ENCODE measurements around the gene USH2A.

Gene USH2A

DNA sequence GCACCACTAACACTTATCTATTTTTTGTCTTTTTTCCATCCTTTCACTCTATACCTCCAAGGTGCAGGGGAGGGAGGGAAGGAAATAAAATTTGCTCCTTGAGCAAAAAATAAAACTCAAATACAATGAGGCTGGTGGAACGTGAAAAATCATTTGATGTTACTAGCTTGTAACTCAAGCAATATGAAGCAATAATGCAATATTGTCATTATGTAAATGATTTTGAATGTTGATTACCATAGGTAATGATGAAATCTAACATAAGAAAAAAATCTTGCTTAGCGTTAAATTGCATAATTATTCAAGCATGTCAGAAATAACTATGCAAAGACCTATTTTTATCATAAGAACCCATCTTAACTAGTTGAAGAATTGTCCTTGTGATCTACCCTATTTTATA is 578.5 kb downstream of the USH2A start:
- no peak for DNase-seq (ENCODE audit: extremely low spot score)
- TF ChIP-seq, protein P1, sequence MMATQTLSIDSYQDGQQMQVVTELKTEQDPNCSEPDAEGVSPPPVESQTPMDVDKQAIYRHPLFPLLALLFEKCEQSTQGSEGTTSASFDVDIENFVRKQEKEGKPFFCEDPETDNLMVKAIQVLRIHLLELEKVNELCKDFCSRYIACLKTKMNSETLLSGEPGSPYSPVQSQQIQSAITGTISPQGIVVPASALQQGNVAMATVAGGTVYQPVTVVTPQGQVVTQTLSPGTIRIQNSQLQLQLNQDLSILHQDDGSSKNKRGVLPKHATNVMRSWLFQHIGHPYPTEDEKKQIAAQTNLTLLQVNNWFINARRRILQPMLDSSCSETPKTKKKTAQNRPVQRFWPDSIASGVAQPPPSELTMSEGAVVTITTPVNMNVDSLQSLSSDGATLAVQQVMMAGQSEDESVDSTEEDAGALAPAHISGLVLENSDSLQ (IDR thresholded peaks at IDR 0.05), result no peak
- TF ChIP-seq ELF4 (IDR thresholded peaks at IDR 0.05), result no peak
- TF ChIP-seq BHLHE40 (IDR thresholded peaks at IDR 0.05; ENCODE audit: borderline replicate concordance), result no peak
- no peak for TF ChIP-seq L3MBTL2 (conservative IDR thresholded peaks at IDR 0.05)
- TF ChIP-seq ARNT (IDR thresholded peaks at IDR 0.05), result no peak
- no peak for TF ChIP-seq FOXM1 (IDR thresholded peaks at IDR 0.05; ENCODE audit: borderline replicate concordance)
- no peak for TF ChIP-seq SP1 (IDR thresholded peaks at IDR 0.05)
- TF ChIP-seq SUZ12 (IDR thresholded peaks at IDR 0.05), result no peak
- no peak for TF ChIP-seq HDGF (IDR thresholded peaks at IDR 0.05; ENCODE audit: borderline replicate concordance)
- no peak for TF ChIP-seq LEF1 (IDR thresholded peaks at IDR 0.05; ENCODE audit: borderline replicate concordance)
- no peak for TF ChIP-seq FOXA1 (IDR thresholded peaks at IDR 0.05)
- TF ChIP-seq CTBP1 (IDR thresholded peaks at IDR 0.05; ENCODE audit: borderline replicate concordance), result no peak
- ChIA-PET CTCF (no interaction called here), POLR2A (no interaction called here)

DNA sequence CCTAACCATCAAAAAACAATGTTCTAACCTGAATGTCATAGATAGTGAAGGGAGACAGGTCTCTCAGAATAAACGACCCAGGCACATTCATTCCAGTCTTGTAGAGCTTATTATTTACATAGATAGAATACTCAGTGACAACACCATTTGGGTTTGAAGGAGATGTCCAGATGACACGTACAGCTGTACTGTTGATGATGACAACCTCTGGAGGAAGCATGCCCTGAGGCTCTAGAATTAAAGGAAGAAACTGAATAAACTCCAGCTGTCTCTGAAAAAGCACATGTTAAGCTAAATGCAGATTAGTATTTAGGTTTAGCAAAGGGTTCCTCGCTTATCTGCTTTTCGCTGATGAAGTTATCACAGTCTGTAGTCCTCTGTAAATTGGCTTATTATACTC is 579.0 kb downstream of the USH2A start:
- ChIA-PET CTCF (no interaction called here), POLR2A (no interaction called here)
- DNase-seq (ENCODE audit: extremely low spot score), result no peak
- TF ChIP-seq FOXK2 (IDR thresholded peaks at IDR 0.05) (no peak), HDGF (IDR thresholded peaks at IDR 0.05; ENCODE audit: borderline replicate concordance) (no peak), CTBP1 (IDR thresholded peaks at IDR 0.05; ENCODE audit: borderline replicate concordance) (no peak), FOXA1 (IDR thresholded peaks at IDR 0.05) (no peak), L3MBTL2 (conservative IDR thresholded peaks at IDR 0.05) (no peak), LEF1 (IDR thresholded peaks at IDR 0.05; ENCODE audit: borderline replicate concordance) (no peak), FOXM1 (IDR thresholded peaks at IDR 0.05; ENCODE audit: borderline replicate concordance) (no peak), ARNT (IDR thresholded peaks at IDR 0.05) (no peak), SUZ12 (IDR thresholded peaks at IDR 0.05) (no peak), ELF4 (IDR thresholded peaks at IDR 0.05) (no peak), BHLHE40 (IDR thresholded peaks at IDR 0.05; ENCODE audit: borderline replicate concordance) (no peak)

DNA sequence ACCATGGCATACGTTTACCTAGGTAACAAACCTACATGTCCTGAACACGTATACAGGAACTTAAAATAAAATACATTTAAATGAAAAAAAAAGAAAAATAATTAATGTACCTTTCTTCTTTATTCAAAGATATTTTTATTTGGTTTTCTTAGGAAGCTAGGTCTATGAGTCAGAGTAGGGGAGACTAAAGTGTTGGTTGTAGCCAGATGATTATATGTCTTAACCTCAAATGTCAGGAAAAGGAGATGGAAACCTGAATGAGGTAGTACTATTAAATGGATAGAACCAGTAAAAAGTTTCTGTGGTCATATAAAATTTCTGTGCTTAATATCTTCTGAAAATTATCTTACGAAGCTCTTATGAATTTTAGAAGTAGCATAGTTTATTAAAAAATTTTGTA is 580.3 kb downstream of the USH2A start:
- DNase-seq (ENCODE audit: extremely low spot score), result no peak
- TF ChIP-seq FOXM1 (IDR thresholded peaks at IDR 0.05; ENCODE audit: borderline replicate concordance) (no peak), TARDBP (IDR thresholded peaks at IDR 0.05) (no peak), L3MBTL2 (conservative IDR thresholded peaks at IDR 0.05) (no peak), LEF1 (IDR thresholded peaks at IDR 0.05; ENCODE audit: borderline replicate concordance) (no peak), CTBP1 (IDR thresholded peaks at IDR 0.05; ENCODE audit: borderline replicate concordance) (no peak), BHLHE40 (IDR thresholded peaks at IDR 0.05; ENCODE audit: borderline replicate concordance) (no peak), NFRKB (IDR thresholded peaks at IDR 0.05) (no peak), ELF4 (IDR thresholded peaks at IDR 0.05) (no peak), SUZ12 (IDR thresholded peaks at IDR 0.05) (no peak), HDGF (IDR thresholded peaks at IDR 0.05; ENCODE audit: borderline replicate concordance) (no peak), ARNT (IDR thresholded peaks at IDR 0.05) (no peak), ZNF384 (IDR thresholded peaks at IDR 0.05) (no peak), SP1 (IDR thresholded peaks at IDR 0.05) (no peak), FOXA1 (IDR thresholded peaks at IDR 0.05) (no peak), FOXK2 (IDR thresholded peaks at IDR 0.05) (no peak)
- TF ChIP-seq, protein P1 (IDR thresholded peaks at IDR 0.05), result no peak
- ChIA-PET POLR2A (no interaction called here), CTCF (no interaction called here)

- TF ChIP-seq NFRKB (IDR thresholded peaks at IDR 0.05) (no peak), FOXM1 (IDR thresholded peaks at IDR 0.05; ENCODE audit: borderline replicate concordance) (no peak), TARDBP (IDR thresholded peaks at IDR 0.05) (no peak), ELF4 (IDR thresholded peaks at IDR 0.05) (no peak), ARNT (IDR thresholded peaks at IDR 0.05) (no peak), SP1 (IDR thresholded peaks at IDR 0.05) (no peak), FOXA1 (IDR thresholded peaks at IDR 0.05) (no peak), FOXK2 (IDR thresholded peaks at IDR 0.05) (no peak), L3MBTL2 (conservative IDR thresholded peaks at IDR 0.05) (no peak), BHLHE40 (IDR thresholded peaks at IDR 0.05; ENCODE audit: borderline replicate concordance) (no peak), HDGF (IDR thresholded peaks at IDR 0.05; ENCODE audit: borderline replicate concordance) (no peak), SUZ12 (IDR thresholded peaks at IDR 0.05) (no peak), ZNF384 (IDR thresholded peaks at IDR 0.05) (no peak), CTBP1 (IDR thresholded peaks at IDR 0.05; ENCODE audit: borderline replicate concordance) (no peak), LEF1 (IDR thresholded peaks at IDR 0.05; ENCODE audit: borderline replicate concordance) (no peak)
- TF ChIP-seq, protein P1 (IDR thresholded peaks at IDR 0.05), result no peak
- no peak for DNase-seq (ENCODE audit: extremely low spot score)
- POLR2A ChIA-PET, result no interaction called here
- CTCF ChIA-PET, result no interaction called here
These were observed 587.3 kb downstream of the USH2A start for GRCh38 chr1:215835951-215836350.

GRCh38 chr1:215833941-215834729 is 589.1 kb downstream of the USH2A start:
- ChIA-PET POLR2A (no interaction called here), CTCF (no interaction called here)
- TF ChIP-seq ELF4 (IDR thresholded peaks at IDR 0.05) (no peak), FOXK2 (IDR thresholded peaks at IDR 0.05) (no peak), ZNF384 (IDR thresholded peaks at IDR 0.05) (no peak), CTBP1 (IDR thresholded peaks at IDR 0.05; ENCODE audit: borderline replicate concordance) (no peak), FOXA1 (IDR thresholded peaks at IDR 0.05) (no peak), BHLHE40 (IDR thresholded peaks at IDR 0.05; ENCODE audit: borderline replicate concordance) (no peak), L3MBTL2 (conservative IDR thresholded peaks at IDR 0.05) (no peak), LEF1 (IDR thresholded peaks at IDR 0.05; ENCODE audit: borderline replicate concordance) (no peak), SUZ12 (IDR thresholded peaks at IDR 0.05) (no peak), HDGF (IDR thresholded peaks at IDR 0.05; ENCODE audit: borderline replicate concordance) (no peak), TARDBP (IDR thresholded peaks at IDR 0.05) (no peak), SP1 (IDR thresholded peaks at IDR 0.05) (no peak), NFRKB (IDR thresholded peaks at IDR 0.05) (no peak), ARNT (IDR thresholded peaks at IDR 0.05) (no peak)
- TF ChIP-seq, protein P1 (IDR thresholded peaks at IDR 0.05), result no peak
- DNase-seq (ENCODE audit: extremely low spot score), result no peak

All from HEK293T (cell line).